Trophoblast cell (in vitro differentiated cells and primary cell): Measurements from ENCODE around the gene GEMIN5.

ENCODE experiments used
- DNase-seq, 2 donors: peaks; one replicate each; pipeline ENCODE4 v3.0.0-alpha.2; 2016
- H2AFZ ChIP-seq: 2 replicates; pipeline ENCODE4 v1.6.1; 2013; ENCODE audit warnings: low read length, moderate library complexity, mild to moderate bottlenecking; ENCODE audit not compliant: insufficient read depth, poor library complexity
- H2AK5ac ChIP-seq: 2 replicates; pipeline ENCODE4 v1.6.1; 2013; ENCODE audit warnings: mild to moderate bottlenecking, low read length
- H2BK120ac ChIP-seq: 2 replicates; pipeline ENCODE4 v1.6.1; 2013; ENCODE audit warnings: low read length, mild to moderate bottlenecking, moderate library complexity; ENCODE audit not compliant: insufficient read depth, poor library complexity
- H2BK12ac ChIP-seq: 2 replicates; pipeline ENCODE4 v1.6.1; 2013; ENCODE audit warnings: mild to moderate bottlenecking, low read length, moderate library complexity
- H2BK5ac ChIP-seq: 2 replicates; pipeline ENCODE4 v1.6.1; 2013; ENCODE audit warnings: low read length, low read depth, moderate library complexity, mild to moderate bottlenecking; ENCODE audit not compliant: poor library complexity
- H3K14ac ChIP-seq: 2 replicates; pipeline ENCODE4 v1.6.1; 2013; ENCODE audit warnings: mild to moderate bottlenecking, low read length
- H3K18ac ChIP-seq: 2 replicates; pipeline ENCODE4 v1.6.1; 2013; ENCODE audit warnings: mild to moderate bottlenecking, low read length
- H3K23ac ChIP-seq: 2 replicates; pipeline ENCODE4 v1.6.1; 2013; ENCODE audit warnings: low read length
- H3K27ac ChIP-seq: 2 replicates; pipeline ENCODE4 v1.5.1; 2013; ENCODE audit warnings: low read depth, mild to moderate bottlenecking, inconsistent platforms, low read length, moderate library complexity
- H3K27me3 ChIP-seq: 2 replicates; pipeline ENCODE4 v1.6.1; 2013; ENCODE audit warnings: inconsistent platforms, mild to moderate bottlenecking, low read length, moderate library complexity; ENCODE audit not compliant: insufficient read depth
- H3K36me3 ChIP-seq, 2 experiments: 1 replicate in 1 of 2; 2 replicates in 1 of 2; pipeline ENCODE4 v1.6.1; 2013; ENCODE audit warnings: low read length in 2 of 2, mild to moderate bottlenecking in 2 of 2, moderate library complexity in 1 of 2; ENCODE audit not compliant: insufficient read depth in 2 of 2, control insufficient read depth in 1 of 2
- H3K4ac ChIP-seq: 2 replicates; pipeline ENCODE4 v1.6.1; 2013; ENCODE audit warnings: low read depth, mild to moderate bottlenecking, low read length, moderate library complexity
- H3K4me1 ChIP-seq, 2 experiments: 1 replicate in 1 of 2; 2 replicates in 1 of 2; pipeline ENCODE4 v1.6.1; 2013; ENCODE audit warnings: low read length in 2 of 2, mild to moderate bottlenecking in 2 of 2, moderate library complexity in 1 of 2; ENCODE audit not compliant: insufficient read depth in 2 of 2, control insufficient read depth in 1 of 2
- H3K4me2 ChIP-seq: 2 replicates; pipeline ENCODE4 v1.6.1; 2013; ENCODE audit warnings: inconsistent platforms, mild to moderate bottlenecking, low read length, moderate library complexity
- H3K4me3 ChIP-seq: 2 replicates; pipeline ENCODE4 v1.5.1; 2013; ENCODE audit warnings: mild to moderate bottlenecking, low read depth, low read length, inconsistent platforms
- H3K79me1 ChIP-seq: one replicate; pipeline ENCODE4 v1.6.1; 2013; ENCODE audit warnings: low read length
- H3K79me2 ChIP-seq: 2 replicates; pipeline ENCODE4 v1.6.1; 2013; ENCODE audit warnings: low read length, mild to moderate bottlenecking; ENCODE audit not compliant: control insufficient read depth, insufficient read depth, poor library complexity
- H3K9ac ChIP-seq: 2 replicates; pipeline ENCODE4 v1.6.1; 2013; ENCODE audit warnings: mild to moderate bottlenecking, low read length
- H3K9me3 ChIP-seq: 2 replicates; pipeline ENCODE4 v1.6.1; 2013; ENCODE audit warnings: low read depth, mild to moderate bottlenecking, control low read depth, inconsistent platforms, low read length; ENCODE audit not compliant: insufficient read depth
- H4K12ac ChIP-seq: 2 replicates; pipeline ENCODE4 v1.6.1; 2013; ENCODE audit warnings: low read depth, mild to moderate bottlenecking, low read length, moderate library complexity
- H4K8ac ChIP-seq: 2 replicates; pipeline ENCODE4 v1.6.1; 2013; ENCODE audit warnings: low read depth, mild to moderate bottlenecking, low read length, moderate library complexity
- H4K91ac ChIP-seq: one replicate; pipeline ENCODE4 v1.6.1; 2013; ENCODE audit warnings: low read depth, mild to moderate bottlenecking, low read length, moderate library complexity
- WGBS: extraction: QIAGEN DNeasy Blood & Tissue Kit; methylation state at CpG from one replicate; pipeline ENCODE4 v1.1.7; 2013; ENCODE audit warnings: missing lambda C conversion rate; ENCODE audit not compliant: insufficient read length, insufficient coverage; ENCODE audit errors: extremely low coverage; 5-methylcytosine and 5-hydroxymethylcytosine counted together

Gene GEMIN5

GRCh38 chr5:154971501-154971900 is 33.5 kb upstream of the GEMIN5 start:
- no peak overlapping the region for H3K27ac ChIP-seq
- H2BK5ac ChIP-seq = no peak overlapping the region
- H3K18ac ChIP-seq = no peak overlapping the region
- H2AFZ ChIP-seq = no peak overlapping the region
- no peak overlapping the region for H3K9ac ChIP-seq
- H3K14ac ChIP-seq = no peak overlapping the region
- H3K9me3 ChIP-seq = no peaks in the 10 kb centered on the region
- no peak overlapping the region for H2BK120ac ChIP-seq
- no peak overlapping the region for H4K8ac ChIP-seq
- H3K79me2 ChIP-seq = no peaks in the 10 kb centered on the region
- H3K4me1 ChIP-seq = no peaks in the 10 kb centered on the region
- DNase-seq = no peak
- no peak overlapping the region for H2BK12ac ChIP-seq
- no peak overlapping the region for H2AK5ac ChIP-seq
- no peak overlapping the region for H4K91ac ChIP-seq
- peaks cover 2 to 3% of the 10 kb centered on the region in 2 experiments for H3K36me3 ChIP-seq
- no peaks in the 10 kb centered on the region for H3K27me3 ChIP-seq
- H3K79me1 ChIP-seq = no peaks in the 10 kb centered on the region
- no peak overlapping the region for H3K4ac ChIP-seq
- WGBS = no CpG with 5 or more reads among the region's 2 CpGs
- no peak overlapping the region for H3K23ac ChIP-seq
- H3K4me3 ChIP-seq = no peak overlapping the region
- H4K12ac ChIP-seq = no peak overlapping the region
- no peak overlapping the region for H3K4me2 ChIP-seq

DNA sequence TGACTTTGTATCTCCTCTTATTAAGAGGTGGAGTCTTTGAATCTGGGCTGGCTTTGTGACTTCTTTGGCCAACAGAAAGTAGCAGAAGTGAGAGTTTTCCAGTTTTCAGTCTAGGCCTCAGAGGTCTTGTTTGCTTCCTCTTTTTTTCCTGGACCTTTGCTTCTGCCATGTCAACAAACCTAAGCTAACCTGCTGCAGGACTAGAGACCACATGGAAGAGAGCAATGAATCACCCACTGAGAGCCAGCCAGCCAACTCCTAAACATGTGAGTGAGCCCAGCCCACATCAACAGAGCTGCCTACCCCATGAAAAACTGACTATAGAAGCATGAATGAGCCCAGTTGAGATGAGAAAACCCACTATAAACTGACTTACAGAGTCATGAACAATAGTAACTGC is 32.7 kb upstream of the GEMIN5 start:
- Histone ChIP-seq H3K9ac (no peak overlapping the region), H2BK5ac (no peak overlapping the region), H4K12ac (no peak overlapping the region), H3K4ac (no peak overlapping the region), H4K8ac (no peak overlapping the region), H3K14ac (no peak overlapping the region), H3K4me2 (no peak overlapping the region), H4K91ac (no peak overlapping the region), H3K79me2 (no peaks in the 10 kb centered on the region), H3K27me3 (no peaks in the 10 kb centered on the region), H3K23ac (no peak overlapping the region), H3K79me1 (no peaks in the 10 kb centered on the region), H3K36me3 (peaks cover 3% of the 10 kb centered on the region in 2 experiments), H2AK5ac (no peak overlapping the region), H3K9me3 (no peaks in the 10 kb centered on the region), H3K27ac (no peak overlapping the region), H2BK12ac (no peak overlapping the region), H3K4me3 (no peak overlapping the region), H2BK120ac (no peak overlapping the region), H3K18ac (no peak overlapping the region), H3K4me1 (no peaks in the 10 kb centered on the region), H2AFZ (no peak overlapping the region)
- DNase-seq = no peak

DNA sequence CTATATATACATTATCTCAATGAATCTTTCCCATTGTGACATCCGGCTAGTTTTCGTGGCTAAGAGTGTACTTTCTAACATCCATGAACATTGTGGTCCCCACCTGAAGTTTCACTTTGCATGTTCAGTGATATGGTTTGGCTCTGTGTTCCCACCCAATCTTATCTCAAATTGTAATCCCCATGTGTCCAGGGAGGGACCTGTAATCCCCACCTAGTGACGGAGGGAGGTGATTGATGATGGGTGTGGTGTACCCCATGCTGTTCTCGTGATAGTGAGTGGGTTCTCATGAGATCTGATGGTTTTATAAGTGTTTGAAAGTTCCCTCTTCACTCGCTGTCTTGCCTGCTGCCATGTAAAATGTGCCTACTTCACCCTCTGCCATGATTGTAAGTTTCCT is 30.9 kb upstream of the GEMIN5 start:
- Histone ChIP-seq H4K8ac (no peak overlapping the region), H3K23ac (no peak overlapping the region), H3K27me3 (no peaks in the 10 kb centered on the region), H2BK5ac (no peak overlapping the region), H2BK120ac (no peak overlapping the region), H3K4me3 (no peak overlapping the region), H3K14ac (no peak overlapping the region), H3K79me2 (no peaks in the 10 kb centered on the region), H2AK5ac (no peak overlapping the region), H3K4me2 (no peak overlapping the region), H3K9ac (no peak overlapping the region), H2AFZ (no peak overlapping the region), H3K9me3 (no peaks in the 10 kb centered on the region), H3K4me1 (no peaks in the 10 kb centered on the region), H4K12ac (no peak overlapping the region), H2BK12ac (no peak overlapping the region), H3K36me3 (peaks cover 3% of the 10 kb centered on the region in 2 experiments), H4K91ac (no peak overlapping the region), H3K18ac (no peak overlapping the region), H3K79me1 (no peaks in the 10 kb centered on the region), H3K27ac (no peak overlapping the region), H3K4ac (no peak overlapping the region)
- no CpG with 5 or more reads among the region's 5 CpGs for WGBS
- DNase-seq = no peak

DNA sequence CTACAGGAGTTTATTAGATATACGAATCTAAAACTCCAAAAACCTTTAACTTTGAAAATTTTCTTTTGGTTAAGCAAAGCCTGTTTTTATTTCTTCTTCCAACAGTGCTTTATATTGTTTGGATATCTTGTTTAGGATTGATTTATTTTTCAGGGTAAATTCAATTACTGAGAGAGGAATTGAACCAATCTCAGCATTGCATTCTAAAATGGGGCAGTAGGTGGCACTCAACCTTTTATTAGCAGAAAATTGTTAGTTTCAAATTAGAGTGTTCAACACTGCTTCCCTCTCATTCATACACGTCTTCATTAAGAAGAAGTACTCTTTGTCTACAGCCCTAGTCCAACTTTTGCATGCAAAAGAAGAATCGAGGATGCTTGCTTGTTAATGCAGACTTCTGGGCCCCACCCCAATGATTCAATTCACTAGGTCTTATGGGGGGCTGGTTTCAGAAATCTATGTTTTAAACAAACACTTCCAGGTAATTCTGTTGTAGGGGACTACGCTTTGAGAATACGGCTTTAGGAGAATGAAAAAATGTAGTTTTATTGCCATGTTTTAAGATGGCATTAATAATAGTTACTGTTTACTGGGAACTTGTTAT is 29.5 kb upstream of the GEMIN5 start:
- H3K79me1 ChIP-seq = no peaks in the 10 kb centered on the region
- no peaks in the 10 kb centered on the region for H3K9me3 ChIP-seq
- no peak overlapping the region for H3K23ac ChIP-seq
- no peak overlapping the region for H3K14ac ChIP-seq
- no peak overlapping the region for H3K27ac ChIP-seq
- H3K18ac ChIP-seq = no peak overlapping the region
- H2BK5ac ChIP-seq = no peak overlapping the region
- H4K12ac ChIP-seq = no peak overlapping the region
- H3K4me3 ChIP-seq = no peak overlapping the region
- peak in 1 of 2 donors; percentile 28 for DNase-seq
- H2BK120ac ChIP-seq = no peak overlapping the region
- H3K4me2 ChIP-seq = no peak overlapping the region
- no peak overlapping the region for H2BK12ac ChIP-seq
- no peaks in the 10 kb centered on the region for H3K79me2 ChIP-seq
- no peak overlapping the region for H4K8ac ChIP-seq
- no peaks in the 10 kb centered on the region for H3K27me3 ChIP-seq
- H2AFZ ChIP-seq = no peak overlapping the region
- no peaks in the 10 kb centered on the region for H3K4me1 ChIP-seq
- H2AK5ac ChIP-seq = no peak overlapping the region
- H3K4ac ChIP-seq = no peak overlapping the region
- no peak overlapping the region for H3K9ac ChIP-seq
- H4K91ac ChIP-seq = no peak overlapping the region
- WGBS = no CpG with 5 or more reads among the region's 5 CpGs
- peaks cover 3% of the 10 kb centered on the region in 2 experiments for H3K36me3 ChIP-seq
